ENCODE data around the gene KLHL18.

GRCh38 chr3:47247131-47248064, 35.3 kb upstream of the KLHL18 start:
- TF ChIP-seq CTCF (IDR thresholded peaks at IDR 0.05) (no peak), REST (IDR thresholded peaks at IDR 0.05; ENCODE audit: insufficient read depth in 1 of 2, low read depth in 2 of 2, low read length in 1 of 2) (no peak), POLR2AphosphoS5 (IDR thresholded peaks at IDR 0.05; ENCODE audit: low read depth, low read length) (no peak)
